Esophagus (tissue), 2 donors: ENCODE results near the gene RAD51C. TPM values are rescaled to one million over a fixed set of nuclear protein-coding genes. Genes with fewer than 3 reads are reported as not detected.

Experiments
- H3K27ac ChIP-seq, 2 donors: one replicate each; pipeline ENCODE4 v1.5.1; 2013; ENCODE audit warnings: low read depth in 2 of 2, mild to moderate bottlenecking in 2 of 2, inconsistent platforms in 1 of 2, low read length in 1 of 2, moderate library complexity in 1 of 2
- H3K27me3 ChIP-seq, 2 donors: one replicate each; pipeline ENCODE4 v1.6.1; 2013; ENCODE audit warnings: low read length in 2 of 2, control low read depth in 1 of 2, mild to moderate bottlenecking in 1 of 2; ENCODE audit not compliant: insufficient read depth in 2 of 2, control insufficient read depth in 1 of 2
- H3K36me3 ChIP-seq, 2 donors: one replicate each; pipeline ENCODE4 v1.6.1; 2013; ENCODE audit warnings: low read length in 1 of 2; ENCODE audit not compliant: control insufficient read depth in 2 of 2, insufficient read depth in 2 of 2
- H3K4me1 ChIP-seq, 2 donors: one replicate each; pipeline ENCODE4 v1.6.1; 2013; ENCODE audit warnings: low read length in 1 of 2; ENCODE audit not compliant: control insufficient read depth in 2 of 2, insufficient read depth in 2 of 2
- H3K4me3 ChIP-seq, 2 donors: one replicate each; pipeline ENCODE4 v1.5.1; 2013; ENCODE audit warnings: low read length in 2 of 2, mild to moderate bottlenecking in 2 of 2, low read depth in 1 of 2, moderate library complexity in 1 of 2
- H3K9me3 ChIP-seq, 2 donors: one replicate each; pipeline ENCODE4 v1.6.1; 2013; ENCODE audit warnings: mild to moderate bottlenecking in 2 of 2, low read depth in 1 of 2, low read length in 1 of 2, moderate library complexity in 1 of 2; ENCODE audit not compliant: control insufficient read depth in 2 of 2, insufficient read depth in 1 of 2
- WGBS, 2 donors: extraction: QIAGEN DNeasy Blood & Tissue Kit; methylation state at CpG; one replicate each; pipeline ENCODE4 v1.1.7; 2013; 5-methylcytosine and 5-hydroxymethylcytosine counted together
- polyA plus RNA-seq, 2 donors: library from polyadenylated mRNA; stranded (reverse); fragments of 200-250 nt; gene quantifications; one replicate each; pipeline ENCODE4 v1.2.3, GENCODE V29; 2013
- donor health status: healthy with polysubstance abuse.
- donor health status: Bipolar disorder and iron deficiency.

RAD51C gene
- polyA plus RNA-seq, 2 donors: 13.5 to 14.8 TPM

GRCh38 chr17:58779446-58779845, 87.0 kb downstream of the RAD51C start:
- Histone ChIP-seq H3K4me3 (no peak overlapping the region), H3K9me3 (no peaks in the 10 kb centered on the region)
- WGBS, 2 donors: 53 to 67% methylated on average over 1 of the region's 1 CpG

DNA sequence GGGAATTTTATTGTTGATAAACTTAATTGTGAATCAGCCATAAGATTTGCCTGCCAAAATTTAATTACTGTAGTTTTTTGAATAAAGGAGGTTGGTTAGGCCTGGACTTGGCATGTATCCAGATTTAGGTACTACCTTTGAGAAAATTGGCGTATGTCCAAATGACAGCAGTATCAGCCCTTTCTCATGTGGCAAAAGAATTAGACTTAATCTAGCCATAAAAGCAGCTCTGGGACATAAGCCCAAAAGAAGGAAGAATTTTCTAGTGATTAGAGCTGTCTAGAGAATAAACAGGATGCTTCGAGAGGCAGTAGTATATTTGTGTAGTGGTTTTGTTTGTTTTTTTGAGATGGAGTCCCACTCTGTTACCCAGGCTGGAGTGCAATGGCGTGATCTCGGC, 91.0 kb downstream of the RAD51C start:
- WGBS, 2 donors: 59 to 64% methylated on average over 4 of the region's 4 CpGs
- Histone ChIP-seq H3K27me3 (no peaks in the 10 kb centered on the region), H3K4me3 (no peak overlapping the region), H3K27ac (no peak overlapping the region), H3K9me3 (no peaks in the 10 kb centered on the region), H3K4me1 (no peaks in the 10 kb centered on the region), H3K36me3 (no peaks in the 10 kb centered on the region)

More at GRCh38 chr17:58779446-58779845, 87.0 kb downstream of the RAD51C start:
- no peaks in the 10 kb centered on the region for H3K4me1 ChIP-seq
- H3K27ac ChIP-seq: no peak overlapping the region
- H3K36me3 ChIP-seq: no peaks in the 10 kb centered on the region
- H3K27me3 ChIP-seq: no peaks in the 10 kb centered on the region

DNA sequence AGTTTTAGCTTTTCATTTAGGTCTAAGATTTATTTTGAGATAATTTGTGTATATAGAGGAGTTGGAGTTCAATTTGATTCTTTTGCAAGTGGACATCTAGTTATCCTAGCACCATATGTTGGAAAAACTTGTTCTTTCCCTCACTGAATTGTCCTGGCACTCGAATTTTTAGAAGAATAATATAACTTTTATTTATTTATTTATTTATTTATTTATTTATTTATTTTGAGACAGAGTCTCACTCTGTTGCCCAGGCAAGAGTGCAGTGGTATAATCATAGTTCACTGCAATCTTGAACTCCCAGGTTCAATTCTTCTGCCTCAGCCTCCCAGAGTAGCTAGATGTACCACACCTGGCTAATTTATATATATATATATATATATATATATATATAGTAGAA, 92.7 kb downstream of the RAD51C start:
- 35 to 54% methylated on average over 1 of the region's 1 CpG for WGBS, 2 donors
- H3K4me1 ChIP-seq: no peaks in the 10 kb centered on the region
- no peak overlapping the region for H3K4me3 ChIP-seq
- H3K27ac ChIP-seq: no peak overlapping the region
- no peaks in the 10 kb centered on the region for H3K27me3 ChIP-seq
- no peaks in the 10 kb centered on the region for H3K9me3 ChIP-seq
- no peaks in the 10 kb centered on the region for H3K36me3 ChIP-seq

Other genes starting within 250 kb of the RAD51C start
- under 1 TPM; 0.01 to 0.02 TPM for gene HSF5, start 204.2 kb upstream of the RAD51C start, polyA plus RNA-seq
- gene MTMR4, start 178.0 kb upstream of the RAD51C start, polyA plus RNA-seq: 10 to 100 TPM in 1 of 2 donors, 1 to 10 TPM in 1; 9.1 to 15.3 TPM
- under 1 TPM; 0.02 to 0.05 TPM for gene TEX14, start 557 bp upstream of the RAD51C start, polyA plus RNA-seq
- under 1 TPM; 0.02 to 0.04 TPM for gene PPM1E, start 63.3 kb downstream of the RAD51C start, polyA plus RNA-seq